ENCODE data around the gene AADACL2.

Gene AADACL2

GRCh38 chr3:151795276-151795675, 61.5 kb downstream of the AADACL2 start:
- H3K27me3 ChIP-seq = no peaks in the 10 kb centered on the region
- H3K4me1 ChIP-seq = no peaks in the 10 kb centered on the region
- no peaks in the 10 kb centered on the region for H4K20me1 ChIP-seq
- H3K4me3 ChIP-seq = no peak overlapping the region
- H3K9ac ChIP-seq = no peak overlapping the region
- H3K27ac ChIP-seq = no peak overlapping the region
- no peak for TF ChIP-seq Cebpa-rat (IDR thresholded peaks at IDR 0.05)
- H3K36me3 ChIP-seq = no peaks in the 10 kb centered on the region
- no peak overlapping the region for H3K4me2 ChIP-seq
- H3K9me3 ChIP-seq = peaks cover 5% of the 10 kb centered on the region; the same call in 1 of the 2 replicates

GRCh38 chr3:151796105-151796680, 62.5 kb downstream of the AADACL2 start:
- H3K9me3 ChIP-seq = no peaks in the 10 kb centered on the region
- no peak overlapping the region for H3K4me2 ChIP-seq
- H3K27ac ChIP-seq = no peak overlapping the region
- no peaks in the 10 kb centered on the region for H3K27me3 ChIP-seq
- H3K36me3 ChIP-seq = no peaks in the 10 kb centered on the region
- H3K4me1 ChIP-seq = no peaks in the 10 kb centered on the region
- TF ChIP-seq Cebpa-rat (IDR thresholded peaks at IDR 0.05) = no peak
- no peak overlapping the region for H3K9ac ChIP-seq
- no peak overlapping the region for H3K4me3 ChIP-seq
- H4K20me1 ChIP-seq = no peaks in the 10 kb centered on the region

DNA sequence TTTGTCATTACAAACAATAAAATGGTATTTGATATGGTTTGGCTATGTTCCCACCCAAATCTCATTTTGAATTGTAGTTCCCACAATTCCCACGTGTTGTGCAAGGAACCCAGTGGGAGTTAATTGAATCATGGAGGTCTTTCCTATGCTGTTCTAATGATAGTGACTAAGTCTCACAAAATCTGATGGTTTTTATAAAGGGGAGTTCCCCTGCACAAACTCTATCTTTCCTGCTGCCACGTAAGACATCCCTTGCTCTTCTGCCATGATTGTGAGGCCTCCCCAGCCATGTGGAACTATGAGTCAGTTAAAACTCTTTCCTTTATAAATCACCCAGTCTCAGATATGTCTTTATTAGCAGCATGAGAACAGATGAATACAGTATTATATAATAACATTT, 64.7 kb downstream of the AADACL2 start:
- no peaks in the 10 kb centered on the region for H3K36me3 ChIP-seq
- no peak overlapping the region for H3K4me3 ChIP-seq
- no peak overlapping the region for H3K4me2 ChIP-seq
- no peaks in the 10 kb centered on the region for H3K4me1 ChIP-seq
- no peaks in the 10 kb centered on the region for H3K9me3 ChIP-seq
- H3K27me3 ChIP-seq = no peaks in the 10 kb centered on the region
- TF ChIP-seq Cebpa-rat (IDR thresholded peaks at IDR 0.05) = no peak
- H4K20me1 ChIP-seq = no peaks in the 10 kb centered on the region
- no peak overlapping the region for H3K27ac ChIP-seq
- no peak overlapping the region for H3K9ac ChIP-seq

DNA sequence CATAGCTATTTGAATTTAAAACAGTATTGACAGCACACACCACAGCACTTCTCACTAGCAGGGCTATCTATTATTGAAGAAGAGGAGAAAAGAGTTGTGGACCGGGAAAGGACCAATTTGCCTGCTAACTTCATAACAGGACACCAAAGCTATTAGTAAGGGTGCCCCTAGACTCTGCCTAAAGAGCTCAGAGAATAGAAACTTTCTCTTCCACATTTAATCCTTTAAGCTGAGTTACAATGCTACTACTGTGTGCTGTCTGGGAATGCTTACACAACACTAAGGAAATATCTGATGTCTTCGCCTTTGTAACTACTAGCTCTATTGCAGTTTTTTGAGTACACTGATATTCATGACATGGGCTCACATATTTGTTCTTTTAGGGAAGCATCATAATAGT, 66.7 kb downstream of the AADACL2 start:
- Histone ChIP-seq H3K4me1 (no peaks in the 10 kb centered on the region), H4K20me1 (no peaks in the 10 kb centered on the region), H3K4me3 (no peak overlapping the region), H3K27me3 (no peaks in the 10 kb centered on the region), H3K36me3 (no peaks in the 10 kb centered on the region), H3K9me3 (no peaks in the 10 kb centered on the region), H3K27ac (no peak overlapping the region), H3K4me2 (no peak overlapping the region), H3K9ac (no peak overlapping the region)
- TF ChIP-seq Cebpa-rat (IDR thresholded peaks at IDR 0.05) = no peak

GRCh38 chr3:151804267-151804666, 70.5 kb downstream of the AADACL2 start:
- no peak overlapping the region for H3K9ac ChIP-seq
- no peak overlapping the region for H3K4me3 ChIP-seq
- no peaks in the 10 kb centered on the region for H4K20me1 ChIP-seq
- H3K4me2 ChIP-seq = no peak overlapping the region
- H3K9me3 ChIP-seq = peaks cover 27% of the 10 kb centered on the region
- no peaks in the 10 kb centered on the region for H3K4me1 ChIP-seq
- no peak for TF ChIP-seq Cebpa-rat (IDR thresholded peaks at IDR 0.05)
- H3K27me3 ChIP-seq = no peaks in the 10 kb centered on the region
- H3K36me3 ChIP-seq = no peaks in the 10 kb centered on the region
- H3K27ac ChIP-seq = no peak overlapping the region

- no peak overlapping the region for H3K27ac ChIP-seq
- H3K4me3 ChIP-seq = no peak overlapping the region
- H3K27me3 ChIP-seq = no peaks in the 10 kb centered on the region
- H3K4me2 ChIP-seq = no peak overlapping the region
- peaks cover 20% of the 10 kb centered on the region for H3K4me1 ChIP-seq
- no peaks in the 10 kb centered on the region for H4K20me1 ChIP-seq
- peaks cover 37% of the 10 kb centered on the region for H3K9me3 ChIP-seq
- no peak overlapping the region for H3K9ac ChIP-seq
- no peaks in the 10 kb centered on the region for H3K36me3 ChIP-seq
- TF ChIP-seq Cebpa-rat (IDR thresholded peaks at IDR 0.05) = no peak
Measured at GRCh38 chr3:151806838-151807237, 73.1 kb downstream of the AADACL2 start.

Data from BLaER1 (cell line).